ENCODE data around the gene MRPL33.
"Not testable (repeated sequence)": the region's sequence is repeated elsewhere in the genome, so short reads cannot be mapped to it uniquely, and the experiment has no call there.

Gene MRPL33

DNA sequence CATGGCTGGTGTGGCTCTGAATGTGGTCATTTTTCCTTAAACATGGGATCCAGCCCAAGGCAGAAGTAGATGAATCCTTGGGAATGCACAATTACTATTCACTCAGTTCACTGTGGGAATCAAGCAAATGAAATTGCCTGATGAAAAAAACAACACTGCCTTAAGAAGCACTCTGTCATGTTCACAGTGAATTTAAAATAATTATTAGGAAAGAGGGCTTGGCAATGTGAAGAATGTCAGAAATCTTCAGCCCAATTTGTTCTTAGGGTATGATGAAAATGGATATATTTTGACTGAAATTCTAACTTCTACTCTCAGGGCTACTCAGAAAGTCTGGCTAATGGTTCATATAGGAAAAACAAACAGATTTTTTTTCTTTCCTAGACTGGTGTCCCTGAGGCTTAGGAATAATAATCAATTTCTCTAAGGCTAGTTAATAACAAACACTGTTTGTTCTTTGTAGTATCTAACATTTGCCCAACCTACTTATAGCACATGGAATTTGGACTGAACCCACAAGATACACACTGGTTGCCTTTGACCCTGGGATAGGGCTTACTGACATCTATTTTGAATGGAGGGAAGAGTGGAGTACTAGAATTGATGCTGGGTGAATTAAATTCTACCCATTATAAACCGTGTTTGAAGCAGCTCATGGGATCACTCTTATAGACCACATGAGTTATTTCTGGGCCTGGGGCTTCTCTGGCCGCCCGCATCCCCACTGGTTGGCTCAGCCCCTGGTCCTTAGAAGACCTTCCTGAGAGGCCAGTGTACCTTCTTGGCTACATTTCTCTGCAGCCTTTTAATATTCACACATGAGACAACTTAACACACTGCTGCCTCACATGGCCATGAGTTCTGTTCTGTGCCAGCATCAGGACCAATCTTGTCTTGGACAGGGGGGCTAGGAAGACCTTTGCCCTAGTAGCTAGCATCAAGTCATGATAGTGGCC lies 8.3 kb upstream of the MRPL33 start:
- DNase-seq (ENCODE audit: low spot score): no peak
- in situ Hi-C loops (cut with MboI; ENCODE audit: low pct_unique_long_range_greater_than_20kb, low sequenced_read_pairs, unreplicated experiment): loop anchor here (25.0 kb wide), 1 partner anchor 649 kb away; no protein-coding TSS in a partner anchor
- TF ChIP-seq, protein P1, sequence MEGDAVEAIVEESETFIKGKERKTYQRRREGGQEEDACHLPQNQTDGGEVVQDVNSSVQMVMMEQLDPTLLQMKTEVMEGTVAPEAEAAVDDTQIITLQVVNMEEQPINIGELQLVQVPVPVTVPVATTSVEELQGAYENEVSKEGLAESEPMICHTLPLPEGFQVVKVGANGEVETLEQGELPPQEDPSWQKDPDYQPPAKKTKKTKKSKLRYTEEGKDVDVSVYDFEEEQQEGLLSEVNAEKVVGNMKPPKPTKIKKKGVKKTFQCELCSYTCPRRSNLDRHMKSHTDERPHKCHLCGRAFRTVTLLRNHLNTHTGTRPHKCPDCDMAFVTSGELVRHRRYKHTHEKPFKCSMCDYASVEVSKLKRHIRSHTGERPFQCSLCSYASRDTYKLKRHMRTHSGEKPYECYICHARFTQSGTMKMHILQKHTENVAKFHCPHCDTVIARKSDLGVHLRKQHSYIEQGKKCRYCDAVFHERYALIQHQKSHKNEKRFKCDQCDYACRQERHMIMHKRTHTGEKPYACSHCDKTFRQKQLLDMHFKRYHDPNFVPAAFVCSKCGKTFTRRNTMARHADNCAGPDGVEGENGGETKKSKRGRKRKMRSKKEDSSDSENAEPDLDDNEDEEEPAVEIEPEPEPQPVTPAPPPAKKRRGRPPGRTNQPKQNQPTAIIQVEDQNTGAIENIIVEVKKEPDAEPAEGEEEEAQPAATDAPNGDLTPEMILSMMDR (IDR thresholded peaks at IDR 0.05; ENCODE audit: extremely low read depth, insufficient read depth, missing control alignments): no peak

DNA sequence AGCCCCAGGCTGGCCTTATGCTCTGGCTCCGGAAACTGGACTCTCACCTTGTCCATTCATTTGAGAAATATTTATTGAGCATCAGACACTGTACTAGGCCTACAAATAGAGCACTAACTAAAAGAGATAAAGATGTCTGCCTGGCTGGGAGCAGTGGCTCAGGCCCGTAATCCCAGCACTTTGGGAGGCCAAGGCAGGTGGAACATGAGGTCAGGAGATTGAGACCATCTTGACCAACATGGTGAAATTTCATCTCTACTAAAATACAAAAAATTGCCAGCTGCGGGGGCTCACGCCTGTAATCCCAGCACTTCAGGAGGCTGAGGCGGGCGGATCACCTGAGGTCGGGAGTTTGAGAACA lies 7.6 kb upstream of the MRPL33 start:
- DNase-seq (ENCODE audit: low spot score): no peak
- in situ Hi-C loops (cut with MboI; ENCODE audit: low pct_unique_long_range_greater_than_20kb, low sequenced_read_pairs, unreplicated experiment): loop anchor here (25.0 kb wide), 1 partner anchor 648 kb away; no protein-coding TSS in a partner anchor
- TF ChIP-seq, protein P1 (IDR thresholded peaks at IDR 0.05; ENCODE audit: extremely low read depth, insufficient read depth, missing control alignments): no peak

DNA sequence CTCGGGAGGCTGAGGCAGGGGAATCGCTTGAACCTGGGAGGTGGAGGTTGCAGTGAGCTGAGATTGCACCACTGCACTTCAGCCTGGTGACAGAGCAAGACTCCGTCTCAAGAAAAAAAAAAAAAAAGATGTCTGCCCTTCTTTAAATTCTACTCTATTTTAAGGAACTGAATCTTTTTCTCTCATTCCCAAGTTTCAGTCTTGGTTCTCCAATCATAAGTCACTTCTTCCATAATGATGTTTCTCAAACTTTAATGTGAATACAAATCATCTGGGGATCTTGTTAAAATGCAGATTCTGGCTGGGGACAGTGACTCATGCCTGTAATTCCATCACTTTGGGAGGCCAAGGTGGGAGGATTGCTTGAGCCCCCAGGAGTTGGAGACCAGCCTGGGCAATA lies 7.0 kb upstream of the MRPL33 start:
- in situ Hi-C loops (cut with MboI; ENCODE audit: low pct_unique_long_range_greater_than_20kb, low sequenced_read_pairs, unreplicated experiment): loop anchor here (25.0 kb wide), 1 partner anchor 648 kb away; no protein-coding TSS in a partner anchor
- not testable (repeated sequence) for DNase-seq (ENCODE audit: low spot score)

DNA sequence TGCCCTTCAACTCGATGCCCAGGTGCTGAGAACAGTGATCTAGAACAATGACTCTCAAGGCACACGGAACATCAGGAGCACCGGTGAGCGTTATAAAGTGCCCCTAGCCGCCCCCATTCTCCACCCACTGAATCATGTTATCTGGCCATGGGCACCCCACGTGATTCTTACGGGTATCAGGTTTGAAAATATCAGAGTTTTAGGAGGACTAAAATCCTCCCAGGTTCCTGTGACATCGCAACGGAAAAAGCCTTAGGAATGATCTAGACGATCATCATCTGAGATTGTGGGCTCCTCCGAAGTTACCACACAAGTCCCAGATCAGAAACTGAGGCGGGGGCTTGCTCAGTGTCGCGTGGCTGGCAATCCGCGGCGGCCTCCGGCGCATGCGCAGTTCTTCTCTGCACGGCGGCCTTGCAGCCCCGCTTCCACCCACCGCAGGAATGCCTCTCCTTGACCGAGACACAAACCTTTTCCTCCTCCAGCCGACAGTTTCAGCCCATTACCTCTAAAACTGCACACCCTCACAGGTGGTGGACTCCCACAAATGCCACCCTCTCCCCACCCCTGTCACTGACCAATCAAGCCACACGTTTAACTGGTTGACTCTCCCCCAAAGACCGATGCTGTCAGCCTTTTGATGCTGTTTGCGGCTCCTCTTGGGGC lies 5.8 kb upstream of the MRPL33 start:
- in situ Hi-C loops (cut with MboI; ENCODE audit: low pct_unique_long_range_greater_than_20kb, low sequenced_read_pairs, unreplicated experiment): loop anchor here (25.0 kb wide), 1 partner anchor 647 kb away; no protein-coding TSS in a partner anchor
- TF ChIP-seq, protein P1 (IDR thresholded peaks at IDR 0.05; ENCODE audit: extremely low read depth, insufficient read depth, missing control alignments): no peak
- DNase-seq (ENCODE audit: low spot score): no peak

DNA sequence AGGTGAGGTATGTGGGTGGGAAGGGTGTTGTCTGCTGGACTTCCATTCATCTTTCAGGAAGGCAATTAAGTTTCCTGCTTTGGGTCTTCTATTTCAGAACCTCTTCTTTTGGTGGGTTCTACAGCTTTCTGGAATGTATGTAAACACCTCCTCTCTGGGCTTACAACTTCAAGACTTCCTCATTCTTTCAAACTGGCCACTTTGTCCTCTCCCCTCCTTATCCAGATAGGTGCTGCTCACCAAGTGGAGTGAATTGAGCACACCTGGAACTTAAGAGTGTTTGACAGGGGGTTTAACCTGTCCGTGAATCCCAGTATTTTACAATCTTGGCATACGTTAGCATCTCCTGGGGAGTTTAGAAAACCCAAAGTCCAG lies 5.2 kb upstream of the MRPL33 start:
- DNase-seq (ENCODE audit: low spot score): no peak
- in situ Hi-C loops (cut with MboI; ENCODE audit: low pct_unique_long_range_greater_than_20kb, low sequenced_read_pairs, unreplicated experiment): loop anchor here (25.0 kb wide), 1 partner anchor 646 kb away; no protein-coding TSS in a partner anchor
- TF ChIP-seq, protein P1 (IDR thresholded peaks at IDR 0.05; ENCODE audit: extremely low read depth, insufficient read depth, missing control alignments): no peak

DNA sequence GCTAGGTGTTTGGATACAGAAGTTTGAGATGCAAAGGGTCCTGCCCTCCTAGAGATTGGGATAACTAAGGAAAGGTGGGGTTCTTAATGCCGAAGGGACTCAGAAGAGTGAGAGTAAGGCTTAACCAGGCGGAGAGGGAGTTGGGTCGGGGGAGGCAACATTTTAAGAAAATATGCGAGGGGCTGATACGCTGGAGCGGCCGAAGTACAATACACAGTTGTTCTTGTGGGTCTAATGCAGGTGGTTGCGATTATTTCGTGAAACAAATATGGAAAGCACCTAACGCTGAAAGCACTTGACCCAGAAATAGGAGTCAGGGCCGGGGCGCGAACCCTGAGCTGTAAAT lies 344 bp upstream of the MRPL33 start:
- in situ Hi-C loops (cut with MboI; ENCODE audit: low pct_unique_long_range_greater_than_20kb, low sequenced_read_pairs, unreplicated experiment): loop anchor here (25.0 kb wide), 1 partner anchor 641 kb away; no protein-coding TSS in a partner anchor
- TF ChIP-seq, protein P1 (IDR thresholded peaks at IDR 0.05; ENCODE audit: extremely low read depth, insufficient read depth, missing control alignments): no peak
- DNase-seq (ENCODE audit: low spot score): no peak

DNA sequence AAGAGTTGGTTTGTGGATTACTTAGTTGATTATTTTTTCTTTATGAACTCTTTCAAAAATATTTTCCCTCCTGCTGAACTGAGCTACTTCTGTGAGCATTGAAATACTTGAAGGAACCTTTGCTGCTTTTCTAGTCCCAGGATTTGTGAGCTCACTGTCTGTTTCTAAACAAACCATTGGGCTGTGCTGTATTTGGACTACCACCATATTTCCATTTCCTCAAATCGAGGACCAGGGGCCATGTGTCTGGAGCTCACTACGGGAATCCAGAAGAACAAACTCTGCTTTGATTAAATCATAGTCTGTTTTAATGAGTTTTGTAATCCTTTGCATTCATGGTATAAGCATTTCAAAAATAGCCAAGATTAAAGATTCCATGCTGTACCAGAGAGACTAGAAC lies 1.3 kb downstream of the MRPL33 start:
- DNase-seq (ENCODE audit: low spot score): no peak
- TF ChIP-seq, protein P1 (IDR thresholded peaks at IDR 0.05; ENCODE audit: extremely low read depth, insufficient read depth, missing control alignments): no peak
- in situ Hi-C loops (cut with MboI; ENCODE audit: low pct_unique_long_range_greater_than_20kb, low sequenced_read_pairs, unreplicated experiment): loop anchor here (25.0 kb wide), 1 partner anchor 639 kb away; no protein-coding TSS in a partner anchor
